ENCODE measurements around the gene CADPS.

Gene CADPS

GRCh38 chr3:62413687-62414086, 461.5 kb downstream of the CADPS start:
- no peak for ATAC-seq
- TF ChIP-seq ZNF8 (CRISPR knock-in tag; IDR thresholded peaks at IDR 0.05) (no peak), RARB (CRISPR knock-in tag; IDR thresholded peaks at IDR 0.05) (no peak), PPARA (CRISPR knock-in tag; IDR thresholded peaks at IDR 0.05; ENCODE audit: borderline replicate concordance) (no peak), PATZ1 (CRISPR knock-in tag; IDR thresholded peaks at IDR 0.05; ENCODE audit: borderline replicate concordance) (no peak)

GRCh38 chr3:62406945-62407344, 468.3 kb downstream of the CADPS start:
- no peak for TF ChIP-seq BACH2 (CRISPR knock-in tag; IDR thresholded peaks at IDR 0.05; ENCODE audit: borderline replicate concordance)
- TF ChIP-seq POU6F1 (CRISPR knock-in tag; IDR thresholded peaks at IDR 0.05; ENCODE audit: borderline replicate concordance, low read depth): no peak
- no peak for TF ChIP-seq GLIS3 (CRISPR knock-in tag; IDR thresholded peaks at IDR 0.05)
- TF ChIP-seq ZNF8 (CRISPR knock-in tag; IDR thresholded peaks at IDR 0.05): no peak
- TF ChIP-seq CSRNP3 (CRISPR knock-in tag; IDR thresholded peaks at IDR 0.05): no peak
- TF ChIP-seq ESRRG (CRISPR knock-in tag; IDR thresholded peaks at IDR 0.05): no peak
- TF ChIP-seq PATZ1 (CRISPR knock-in tag; IDR thresholded peaks at IDR 0.05; ENCODE audit: borderline replicate concordance): no peak
- TF ChIP-seq CREB5 (CRISPR knock-in tag; IDR thresholded peaks at IDR 0.05; ENCODE audit: low read depth): no peak
- no peak for TF ChIP-seq PPARA (CRISPR knock-in tag; IDR thresholded peaks at IDR 0.05; ENCODE audit: borderline replicate concordance)
- TF ChIP-seq ZNF70 (CRISPR knock-in tag; IDR thresholded peaks at IDR 0.05): no peak
- no peak for TF ChIP-seq ARNTL (CRISPR knock-in tag; IDR thresholded peaks at IDR 0.05; ENCODE audit: borderline replicate concordance, low read depth)
- TF ChIP-seq ZFP30 (CRISPR knock-in tag; IDR thresholded peaks at IDR 0.05): no peak
- no peak for TF ChIP-seq TOX (CRISPR knock-in tag; IDR thresholded peaks at IDR 0.05; ENCODE audit: borderline replicate concordance)
- no peak for TF ChIP-seq ZNF565 (CRISPR knock-in tag; conservative IDR thresholded peaks at IDR 0.05; ENCODE audit: low read depth)
- no peak for TF ChIP-seq SNAI2 (CRISPR knock-in tag; IDR thresholded peaks at IDR 0.05)
- no peak for TF ChIP-seq ISL1 (CRISPR knock-in tag; IDR thresholded peaks at IDR 0.05)
- no peak for TF ChIP-seq OSR1 (CRISPR knock-in tag; IDR thresholded peaks at IDR 0.05)
- TF ChIP-seq TCF4 (CRISPR knock-in tag; IDR thresholded peaks at IDR 0.05; ENCODE audit: borderline replicate concordance): no peak
- TF ChIP-seq ZFP3 (CRISPR knock-in tag; IDR thresholded peaks at IDR 0.05): no peak
- no peak for TF ChIP-seq ZC3H10 (CRISPR knock-in tag; IDR thresholded peaks at IDR 0.05)
- ATAC-seq: no peak

GRCh38 chr3:62405566-62405965, 469.6 kb downstream of the CADPS start:
- TF ChIP-seq PPARA (CRISPR knock-in tag; IDR thresholded peaks at IDR 0.05; ENCODE audit: borderline replicate concordance): no peak
- TF ChIP-seq SNAI2 (CRISPR knock-in tag; IDR thresholded peaks at IDR 0.05): no peak
- no peak for TF ChIP-seq BACH2 (CRISPR knock-in tag; IDR thresholded peaks at IDR 0.05; ENCODE audit: borderline replicate concordance)
- no peak for TF ChIP-seq ZNF70 (CRISPR knock-in tag; IDR thresholded peaks at IDR 0.05)
- no peak for ATAC-seq

- no peak for ATAC-seq
- TF ChIP-seq POU6F1 (CRISPR knock-in tag; IDR thresholded peaks at IDR 0.05; ENCODE audit: borderline replicate concordance, low read depth) (no peak), ZNF8 (CRISPR knock-in tag; IDR thresholded peaks at IDR 0.05) (no peak), ZC3H10 (CRISPR knock-in tag; IDR thresholded peaks at IDR 0.05) (no peak), TCF4 (CRISPR knock-in tag; IDR thresholded peaks at IDR 0.05; ENCODE audit: borderline replicate concordance) (no peak)
Measured at GRCh38 chr3:62405135-62405534, 470.1 kb downstream of the CADPS start.
